Epithelial cell of proximal tubule (primary cell): ENCODE measurements around the gene ADCY2. TPM values are rescaled to one million over a fixed set of nuclear protein-coding genes. Genes with fewer than 3 reads are reported as not detected.

ENCODE experiments used
- DNase-seq: peaks from one replicate; pipeline ENCODE4 v3.0.0-alpha.2; 2011; ENCODE audit warnings: low read depth
- H3K4me3 ChIP-seq: 2 replicates; pipeline ENCODE4 v1.5.1; 2011; ENCODE audit warnings: low read depth, mild to moderate bottlenecking, low read length
- total RNA-seq: library from RNA; depleted of rRNA; stranded (reverse); fragments of >200 nt; gene quantifications from 2 replicates; pipeline ENCODE4 v1.2.3, GENCODE V29; 2015
- TF ChIP-seq, protein P1 (sequence below): conservative IDR thresholded peaks from 2 replicates; pipeline ENCODE4 v1.5.1; 2012; ENCODE audit warnings: low read depth, mild to moderate bottlenecking, low read length

ADCY2 gene
- total RNA-seq, 1 donor from 2014 or later = 0.12 TPM

GRCh38 chr5:7537573-7537972 is 141.6 kb downstream of the ADCY2 start:
- TF ChIP-seq, protein P1, sequence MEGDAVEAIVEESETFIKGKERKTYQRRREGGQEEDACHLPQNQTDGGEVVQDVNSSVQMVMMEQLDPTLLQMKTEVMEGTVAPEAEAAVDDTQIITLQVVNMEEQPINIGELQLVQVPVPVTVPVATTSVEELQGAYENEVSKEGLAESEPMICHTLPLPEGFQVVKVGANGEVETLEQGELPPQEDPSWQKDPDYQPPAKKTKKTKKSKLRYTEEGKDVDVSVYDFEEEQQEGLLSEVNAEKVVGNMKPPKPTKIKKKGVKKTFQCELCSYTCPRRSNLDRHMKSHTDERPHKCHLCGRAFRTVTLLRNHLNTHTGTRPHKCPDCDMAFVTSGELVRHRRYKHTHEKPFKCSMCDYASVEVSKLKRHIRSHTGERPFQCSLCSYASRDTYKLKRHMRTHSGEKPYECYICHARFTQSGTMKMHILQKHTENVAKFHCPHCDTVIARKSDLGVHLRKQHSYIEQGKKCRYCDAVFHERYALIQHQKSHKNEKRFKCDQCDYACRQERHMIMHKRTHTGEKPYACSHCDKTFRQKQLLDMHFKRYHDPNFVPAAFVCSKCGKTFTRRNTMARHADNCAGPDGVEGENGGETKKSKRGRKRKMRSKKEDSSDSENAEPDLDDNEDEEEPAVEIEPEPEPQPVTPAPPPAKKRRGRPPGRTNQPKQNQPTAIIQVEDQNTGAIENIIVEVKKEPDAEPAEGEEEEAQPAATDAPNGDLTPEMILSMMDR = no peak
- H3K4me3 ChIP-seq = no peak overlapping the region
- DNase-seq = no peak

DNA sequence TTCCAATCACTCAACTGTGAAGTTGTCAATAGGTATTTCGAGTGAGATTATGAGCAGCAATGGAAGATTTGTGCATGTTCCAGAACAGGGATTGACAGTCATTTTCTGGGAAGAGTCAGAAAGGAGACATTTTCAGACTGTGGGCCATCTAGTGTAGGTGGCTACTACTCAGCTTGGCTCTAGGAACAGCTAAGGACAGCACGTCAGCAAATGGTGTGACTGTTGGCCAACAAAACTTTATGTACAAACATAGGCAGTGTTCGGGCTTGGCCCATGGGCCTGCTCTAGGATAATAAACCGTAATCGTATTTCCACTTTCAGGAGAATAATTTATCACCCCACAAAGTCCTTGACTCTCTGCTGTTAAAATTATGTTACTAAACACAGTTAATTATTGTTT is 143.6 kb downstream of the ADCY2 start:
- TF ChIP-seq, protein P1 = no peak
- H3K4me3 ChIP-seq = no peak overlapping the region
- no peak for DNase-seq

DNA sequence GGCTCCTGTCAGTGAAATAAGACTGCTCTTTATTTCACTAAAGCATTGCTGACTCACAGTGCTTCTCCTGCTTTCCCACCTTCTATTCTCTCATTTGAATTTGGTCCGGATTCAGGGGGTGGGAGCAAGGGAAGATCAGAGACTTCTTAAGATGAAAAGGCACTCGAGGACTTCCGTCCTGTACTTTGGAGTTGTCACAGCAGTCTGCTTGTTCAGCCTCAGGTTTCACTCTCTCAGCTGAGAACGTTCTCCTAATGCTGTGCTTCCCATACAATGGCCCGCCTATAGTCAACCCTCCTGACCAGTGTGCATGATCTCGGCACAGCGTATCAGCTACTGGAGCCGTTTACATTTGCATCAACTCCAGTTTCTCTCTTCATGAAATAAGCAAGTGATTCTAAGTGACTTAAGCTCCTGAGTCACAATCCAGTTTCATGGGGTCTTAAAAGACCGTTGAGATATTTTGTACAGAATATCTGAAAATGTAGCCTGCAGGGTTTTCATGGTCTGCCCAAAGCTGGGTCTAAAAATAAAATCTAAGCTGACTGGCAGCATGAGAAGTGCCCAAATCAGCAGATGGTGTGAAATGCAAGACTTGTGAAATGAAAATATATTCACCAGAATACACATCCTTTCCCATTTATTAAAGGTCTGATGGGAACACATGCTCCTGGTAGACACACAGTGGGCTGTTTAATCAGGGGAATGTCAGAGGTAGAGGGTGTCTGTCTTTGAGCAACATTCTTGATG is 145.0 kb downstream of the ADCY2 start:
- H3K4me3 ChIP-seq = no peak overlapping the region
- TF ChIP-seq, protein P1 = no peak
- no peak for DNase-seq

DNA sequence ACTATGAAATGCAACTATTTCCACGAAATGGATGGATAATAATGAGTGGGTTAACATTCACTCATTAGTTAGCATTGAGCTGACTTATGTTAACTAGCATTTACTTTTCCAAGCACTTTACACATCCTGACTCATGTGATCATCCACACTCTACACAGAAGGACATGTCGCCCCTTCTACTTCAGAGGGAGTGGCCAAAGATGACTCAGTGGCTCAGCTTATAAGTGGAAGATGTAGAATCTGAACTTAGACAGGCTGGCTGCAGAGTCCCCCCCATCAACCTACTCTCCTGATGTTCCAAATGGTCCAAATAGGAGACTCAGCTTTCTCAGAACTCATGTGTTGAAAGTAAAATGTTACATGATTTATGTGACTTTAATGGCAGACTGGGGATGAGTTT is 146.0 kb downstream of the ADCY2 start:
- no peak overlapping the region for H3K4me3 ChIP-seq
- TF ChIP-seq, protein P1 = no peak
- DNase-seq = no peak

GRCh38 chr5:7546555-7546954 is 150.6 kb downstream of the ADCY2 start:
- TF ChIP-seq, protein P1 = no peak
- no peak for DNase-seq
- no peak overlapping the region for H3K4me3 ChIP-seq

- TF ChIP-seq, protein P1 = no peak
- no peak for DNase-seq
- H3K4me3 ChIP-seq = no peak overlapping the region
Measured at GRCh38 chr5:7548596-7548995, 152.7 kb downstream of the ADCY2 start.

DNA sequence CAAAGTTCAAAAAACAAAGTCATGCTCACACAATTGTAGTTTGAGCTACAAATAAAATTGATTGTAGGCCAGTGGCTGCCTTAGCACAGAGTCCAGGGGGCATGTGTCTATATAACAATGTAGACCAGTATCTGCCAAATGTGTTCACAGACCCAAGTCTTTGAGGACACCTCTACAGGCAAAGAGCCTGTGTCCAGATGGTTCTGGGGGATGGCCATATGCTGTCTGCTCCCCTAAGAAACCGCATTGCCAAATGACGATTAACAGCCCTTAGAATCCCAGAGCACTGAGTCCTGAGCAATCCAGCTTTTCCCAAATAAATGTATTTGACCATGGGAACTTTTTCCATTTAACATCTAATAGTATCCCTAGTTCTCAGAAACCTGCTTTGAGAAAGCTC is 169.6 kb downstream of the ADCY2 start:
- H3K4me3 ChIP-seq = no peak overlapping the region
- no peak for DNase-seq
- TF ChIP-seq, protein P1 = no peak
